MM.1S (cell line): ENCODE measurements around the gene MVK.

ENCODE experiments used
- DNase-seq: peaks from one replicate; pipeline ENCODE4 v3.0.0-alpha.2; 2015
- H2AFZ ChIP-seq: fragments of 300-600 bp; sonication (generic); 2 replicates; pipeline ENCODE4 v1.6.0; 2016; ENCODE audit warnings: antibody characterized with exemption, low read length
- H3F3A ChIP-seq: fragments of 300-600 bp; sonication (generic); 2 replicates; pipeline ENCODE4 v1.6.1; 2016; ENCODE audit warnings: mild to moderate bottlenecking, antibody characterized with exemption, low read length, moderate library complexity, mixed read lengths; ENCODE audit not compliant: insufficient read depth
- H3K27ac ChIP-seq: fragments of 300-600 bp; sonication (generic); 2 replicates; pipeline ENCODE4 v1.5.1; 2016; ENCODE audit warnings: mild to moderate bottlenecking, low read length
- H3K27me3 ChIP-seq: fragments of 300-600 bp; sonication (generic); replicated peaks from 2 replicates; pipeline ENCODE4 v1.6.0; 2016; ENCODE audit warnings: low read length; ENCODE audit not compliant: insufficient read depth
- H3K36me3 ChIP-seq: fragments of 300-600 bp; sonication (generic); replicated peaks from 2 replicates; pipeline ENCODE4 v1.6.1; 2016; ENCODE audit warnings: mild to moderate bottlenecking, low read length, mixed read lengths; ENCODE audit not compliant: insufficient read depth
- H3K4me1 ChIP-seq: fragments of 300-600 bp; sonication (generic); 2 replicates; pipeline ENCODE4 v1.6.1; 2016; ENCODE audit warnings: low read length, mixed read lengths
- H3K4me2 ChIP-seq: fragments of 300-600 bp; sonication (generic); 2 replicates; pipeline ENCODE4 v1.6.0; 2016; ENCODE audit warnings: low read depth, low read length
- H3K4me3 ChIP-seq: fragments of 300-600 bp; sonication (generic); 2 replicates; pipeline ENCODE4 v1.5.1; 2016; ENCODE audit warnings: low read length, mixed read lengths
- H3K79me2 ChIP-seq: fragments of 300-600 bp; sonication (generic); 2 replicates; pipeline ENCODE4 v1.6.1; 2016; ENCODE audit warnings: mixed run types, low read length, mixed read lengths
- H3K9ac ChIP-seq: fragments of 300-600 bp; sonication (generic); 2 replicates; pipeline ENCODE4 v1.6.1; 2016; ENCODE audit warnings: low read length, mixed read lengths
- H3K9me2 ChIP-seq: fragments of 300-600 bp; sonication (generic); replicated peaks from 2 replicates; pipeline ENCODE4 v1.6.1; 2016; ENCODE audit warnings: mild to moderate bottlenecking, low read length, mixed read lengths; ENCODE audit not compliant: insufficient read depth
- H3K9me3 ChIP-seq: fragments of 300-600 bp; sonication (generic); replicated peaks from 2 replicates; pipeline ENCODE4 v1.6.1; 2016; ENCODE audit warnings: mild to moderate bottlenecking, low read length, mixed read lengths; ENCODE audit not compliant: insufficient read depth
- H4K20me1 ChIP-seq: fragments of 300-600 bp; sonication (generic); 2 replicates; pipeline ENCODE4 v1.6.1; 2016; ENCODE audit warnings: mild to moderate bottlenecking, low read length, moderate library complexity, mixed read lengths; ENCODE audit not compliant: insufficient read depth
- EZH2 ChIP-seq: fragments of 300-600 bp; sonication (generic); optimal IDR thresholded peaks from 2 replicates; pipeline ENCODE3; 2017; ENCODE audit warnings: low read depth, mild to moderate bottlenecking, antibody characterized with exemption, low read length, mixed read lengths
- EZH2phosphoT487 ChIP-seq: fragments of 300-600 bp; sonication (generic); IDR thresholded peaks from 2 replicates; pipeline ENCODE4 v1.6.1; 2018; ENCODE audit warnings: antibody characterized with exemption, low read length
- TF ChIP-seq, protein P1 (sequence below): fragments of 300-600 bp; sonication (generic); IDR thresholded peaks from 2 replicates; pipeline ENCODE4 v1.5.1; 2016; ENCODE audit warnings: antibody characterized with exemption, low read length, mixed read lengths

Gene MVK

DNA sequence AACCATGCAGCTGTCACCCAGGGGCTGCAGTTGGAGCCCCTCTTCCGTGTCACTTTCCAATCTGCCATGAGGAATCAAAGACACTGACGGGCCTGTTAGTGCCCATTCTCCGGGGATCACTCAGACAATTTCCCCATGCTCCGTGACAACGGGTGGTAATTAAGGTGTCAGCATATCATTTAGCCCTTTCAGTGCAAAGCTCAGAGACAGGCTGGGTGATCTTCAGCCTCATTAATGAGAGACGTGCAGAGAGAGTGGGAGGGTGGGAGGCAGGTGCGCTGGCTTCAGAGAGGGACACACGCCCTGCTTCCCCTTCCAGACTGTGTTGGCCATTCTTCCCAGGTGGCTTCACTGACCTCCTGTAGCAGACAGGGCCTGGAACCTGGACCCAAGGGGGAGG is 58.7 kb downstream of the MVK start:
- no peak overlapping the region for H2AFZ ChIP-seq
- no peak overlapping the region for H3K4me3 ChIP-seq
- no peaks in the 10 kb centered on the region for H3K36me3 ChIP-seq
- no peaks in the 10 kb centered on the region for H3K27me3 ChIP-seq
- H3F3A ChIP-seq, result no peaks in the 10 kb centered on the region
- H3K4me2 ChIP-seq, result no peak overlapping the region
- H3K9me3 ChIP-seq, result no peaks in the 10 kb centered on the region
- no peaks in the 10 kb centered on the region for H4K20me1 ChIP-seq
- H3K9me2 ChIP-seq, result no peaks in the 10 kb centered on the region
- no peak overlapping the region for H3K9ac ChIP-seq
- TF ChIP-seq, protein P1, sequence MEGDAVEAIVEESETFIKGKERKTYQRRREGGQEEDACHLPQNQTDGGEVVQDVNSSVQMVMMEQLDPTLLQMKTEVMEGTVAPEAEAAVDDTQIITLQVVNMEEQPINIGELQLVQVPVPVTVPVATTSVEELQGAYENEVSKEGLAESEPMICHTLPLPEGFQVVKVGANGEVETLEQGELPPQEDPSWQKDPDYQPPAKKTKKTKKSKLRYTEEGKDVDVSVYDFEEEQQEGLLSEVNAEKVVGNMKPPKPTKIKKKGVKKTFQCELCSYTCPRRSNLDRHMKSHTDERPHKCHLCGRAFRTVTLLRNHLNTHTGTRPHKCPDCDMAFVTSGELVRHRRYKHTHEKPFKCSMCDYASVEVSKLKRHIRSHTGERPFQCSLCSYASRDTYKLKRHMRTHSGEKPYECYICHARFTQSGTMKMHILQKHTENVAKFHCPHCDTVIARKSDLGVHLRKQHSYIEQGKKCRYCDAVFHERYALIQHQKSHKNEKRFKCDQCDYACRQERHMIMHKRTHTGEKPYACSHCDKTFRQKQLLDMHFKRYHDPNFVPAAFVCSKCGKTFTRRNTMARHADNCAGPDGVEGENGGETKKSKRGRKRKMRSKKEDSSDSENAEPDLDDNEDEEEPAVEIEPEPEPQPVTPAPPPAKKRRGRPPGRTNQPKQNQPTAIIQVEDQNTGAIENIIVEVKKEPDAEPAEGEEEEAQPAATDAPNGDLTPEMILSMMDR, result no peak
- no peak for TF ChIP-seq EZH2
- no peak for TF ChIP-seq EZH2phosphoT487
- H3K79me2 ChIP-seq, result no peaks in the 10 kb centered on the region
- no peak for DNase-seq
- H3K27ac ChIP-seq, result no peak overlapping the region
- no peaks in the 10 kb centered on the region for H3K4me1 ChIP-seq

DNA sequence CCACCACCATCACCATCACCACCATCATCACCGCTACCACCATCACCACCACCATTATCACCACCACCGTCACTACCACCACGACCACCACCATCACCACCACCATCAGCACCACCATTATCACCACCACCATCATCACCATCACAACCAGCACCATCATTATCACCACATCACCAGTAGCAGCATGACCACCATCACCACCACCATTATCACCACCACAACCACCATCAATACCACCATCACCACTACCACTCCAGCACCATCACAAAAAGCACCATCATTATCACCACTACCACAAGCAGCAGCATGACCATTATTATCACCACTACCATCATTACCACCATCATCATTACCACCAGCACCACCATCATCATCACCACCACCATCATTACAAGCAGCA is 62.1 kb downstream of the MVK start:
- TF ChIP-seq, protein P1, result no peak
- TF ChIP-seq EZH2 (no peak), EZH2phosphoT487 (no peak)
- H3K4me1 ChIP-seq, result no peaks in the 10 kb centered on the region
- no peak overlapping the region for H3K4me3 ChIP-seq
- no peaks in the 10 kb centered on the region for H4K20me1 ChIP-seq
- no peaks in the 10 kb centered on the region for H3K27me3 ChIP-seq
- no peak overlapping the region for H2AFZ ChIP-seq
- no peaks in the 10 kb centered on the region for H3K9me3 ChIP-seq
- no peak overlapping the region for H3K4me2 ChIP-seq
- H3K9me2 ChIP-seq, result no peaks in the 10 kb centered on the region
- H3K9ac ChIP-seq, result no peak overlapping the region
- no peak overlapping the region for H3K27ac ChIP-seq
- H3F3A ChIP-seq, result no peaks in the 10 kb centered on the region
- no peak for DNase-seq
- no peaks in the 10 kb centered on the region for H3K79me2 ChIP-seq
- H3K36me3 ChIP-seq, result no peaks in the 10 kb centered on the region

DNA sequence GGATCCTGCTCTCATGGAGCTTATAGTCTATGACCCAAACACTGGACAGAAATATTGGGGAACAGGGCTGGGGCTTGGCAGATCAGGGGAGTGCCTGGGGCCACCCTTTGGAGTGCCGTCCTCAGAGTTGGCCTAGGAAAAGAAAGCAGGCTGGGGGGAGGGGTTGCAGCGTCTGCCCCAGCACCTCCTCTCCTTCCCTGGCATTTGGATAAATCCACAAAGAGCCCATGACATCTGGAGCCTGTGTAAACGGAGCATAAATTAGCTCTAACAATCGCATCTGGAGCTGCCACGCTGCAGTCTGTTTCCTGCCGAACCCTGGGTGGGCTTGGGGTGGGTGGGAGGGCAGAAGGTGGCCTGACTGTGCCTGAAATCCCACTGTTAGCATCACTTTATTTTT is 63.8 kb downstream of the MVK start:
- Histone ChIP-seq H3K79me2 (no peaks in the 10 kb centered on the region), H3K4me3 (no peak overlapping the region), H3K36me3 (no peaks in the 10 kb centered on the region), H3F3A (no peaks in the 10 kb centered on the region), H3K9ac (no peak overlapping the region), H3K9me3 (no peaks in the 10 kb centered on the region), H3K4me1 (no peaks in the 10 kb centered on the region), H3K4me2 (no peak overlapping the region), H2AFZ (no peak overlapping the region), H3K27ac (no peak overlapping the region), H3K27me3 (no peaks in the 10 kb centered on the region), H3K9me2 (no peaks in the 10 kb centered on the region), H4K20me1 (no peaks in the 10 kb centered on the region)
- no peak for DNase-seq
- TF ChIP-seq EZH2 (no peak), EZH2phosphoT487 (no peak)
- TF ChIP-seq, protein P1, result no peak
